Activated naive CD8-positive, alpha-beta T cell treated with anti-CD3 and anti-CD28 coated beads, Interleukin-2, amount 50 U/mL, for 24 hours (primary cell): Measurements from ENCODE around the gene SORT1.

Experiments used
- ATAC-seq: fragments of 150-1000 bp; cut with Tn5 transposase; one replicate; pipeline ENCODE4 v1.10.0; 2021
- DNase-seq: peaks from one replicate; pipeline ENCODE4 v3.0.0; 2021
- H3K27ac Mint-ChIP-seq: one replicate; pipeline ENCODE4 v1.8.0; 2021; ENCODE audit warnings: mild to moderate bottlenecking, mixed read lengths
- H3K27me3 Mint-ChIP-seq: one replicate; pipeline ENCODE4 v1.8.0; 2021; ENCODE audit warnings: mixed read lengths
- H3K36me3 Mint-ChIP-seq: one replicate; pipeline ENCODE4 v1.8.0; 2021; ENCODE audit warnings: low read depth, mixed read lengths
- H3K4me1 Mint-ChIP-seq: one replicate; pipeline ENCODE4 v1.8.0; 2021; ENCODE audit warnings: mixed read lengths
- H3K4me3 Mint-ChIP-seq: one replicate; pipeline ENCODE4 v1.8.0; 2021; ENCODE audit warnings: mild to moderate bottlenecking, moderate library complexity, mixed read lengths
- H3K9me3 Mint-ChIP-seq: one replicate; pipeline ENCODE4 v1.8.0; 2021; ENCODE audit warnings: mixed read lengths

The SORT1 gene

DNA sequence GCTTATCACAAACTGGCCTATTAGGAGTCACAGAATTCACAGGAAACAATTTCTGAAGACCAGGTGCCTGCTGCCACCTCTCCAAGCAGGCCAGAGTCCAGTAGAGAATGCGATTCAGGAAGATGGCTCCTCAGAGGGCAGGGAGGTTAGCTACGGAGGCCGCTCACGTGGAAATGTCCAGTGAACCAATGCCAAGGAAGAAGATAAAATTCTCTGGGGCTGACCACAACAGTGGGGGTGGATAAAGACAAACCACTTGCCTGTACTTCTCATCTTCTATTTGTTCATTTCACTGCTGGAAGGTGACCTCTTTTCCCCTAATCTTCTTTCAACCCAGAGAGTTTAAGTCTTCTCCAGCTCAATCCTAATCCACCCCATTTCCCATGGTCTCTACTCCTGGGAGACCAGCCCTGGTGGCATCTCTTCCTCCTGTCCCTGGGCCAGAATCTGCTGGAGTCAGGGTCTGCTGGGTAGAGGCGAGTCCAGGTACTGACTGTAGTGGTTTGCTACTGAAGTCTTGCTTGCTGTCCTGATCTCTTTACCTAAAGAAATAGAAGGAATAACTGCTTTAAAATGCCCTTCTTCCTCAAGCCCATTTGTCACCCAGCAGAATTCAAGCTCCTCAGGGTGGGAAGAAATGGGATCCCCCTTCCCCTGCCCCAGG is 118.0 kb downstream of the SORT1 start:
- H3K4me3 Mint-ChIP-seq = no peak overlapping the region
- DNase-seq (no peak), ATAC-seq (no peak)
- peaks cover 14% of the 10 kb centered on the region for H3K4me1 Mint-ChIP-seq
- peaks cover 2% of the 10 kb centered on the region for H3K27me3 Mint-ChIP-seq
- H3K27ac Mint-ChIP-seq = no peak overlapping the region
- H3K9me3 Mint-ChIP-seq = no peaks in the 10 kb centered on the region
- no peaks in the 10 kb centered on the region for H3K36me3 Mint-ChIP-seq

DNA sequence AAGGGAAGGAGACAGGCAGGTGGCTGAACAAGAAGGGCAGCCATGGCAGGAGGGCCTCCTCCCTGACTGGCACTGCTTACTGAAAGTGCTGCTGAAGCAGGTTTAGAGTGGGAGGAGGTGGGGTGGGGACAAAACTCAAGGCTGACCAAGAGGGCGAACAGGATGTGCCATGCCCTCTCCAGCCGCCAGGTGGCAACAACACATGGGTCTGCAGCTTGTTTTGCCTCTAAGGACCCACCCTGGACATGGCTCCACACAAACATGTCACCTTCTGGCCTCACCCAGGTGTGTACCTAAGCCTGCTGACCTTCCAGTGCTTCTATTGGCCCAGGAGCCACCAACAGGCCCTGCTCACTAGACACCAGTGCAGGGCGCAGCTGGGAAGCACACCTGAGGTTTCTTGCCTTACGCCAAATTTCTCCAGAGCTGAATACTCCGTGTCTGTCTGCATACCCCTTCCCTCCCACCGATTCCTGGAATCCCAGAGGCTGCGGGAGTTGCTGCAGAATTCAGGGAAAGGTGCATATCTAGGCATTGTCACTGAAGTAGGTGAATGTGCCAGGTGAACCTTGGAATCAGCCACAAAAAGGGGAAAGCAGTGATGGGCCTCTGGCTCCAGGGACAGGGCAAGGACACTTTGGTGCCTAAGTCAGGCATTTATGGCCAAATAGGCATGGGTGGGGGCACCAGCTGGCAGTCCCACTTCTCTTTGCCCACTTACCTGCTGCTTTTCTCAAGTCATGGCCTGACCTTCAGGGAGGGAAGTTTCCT is 120.1 kb downstream of the SORT1 start:
- H3K9me3 Mint-ChIP-seq = no peaks in the 10 kb centered on the region
- no peaks in the 10 kb centered on the region for H3K27me3 Mint-ChIP-seq
- peaks cover 6% of the 10 kb centered on the region for H3K4me1 Mint-ChIP-seq
- ATAC-seq (peak; percentile 67), DNase-seq (peak; percentile 79)
- H3K36me3 Mint-ChIP-seq = no peaks in the 10 kb centered on the region
- H3K27ac Mint-ChIP-seq = no peak overlapping the region
- no peak overlapping the region for H3K4me3 Mint-ChIP-seq

- no peak for ATAC-seq
These were observed 121.9 kb downstream of the SORT1 start for GRCh38 chr1:109275706-109276345.

DNA sequence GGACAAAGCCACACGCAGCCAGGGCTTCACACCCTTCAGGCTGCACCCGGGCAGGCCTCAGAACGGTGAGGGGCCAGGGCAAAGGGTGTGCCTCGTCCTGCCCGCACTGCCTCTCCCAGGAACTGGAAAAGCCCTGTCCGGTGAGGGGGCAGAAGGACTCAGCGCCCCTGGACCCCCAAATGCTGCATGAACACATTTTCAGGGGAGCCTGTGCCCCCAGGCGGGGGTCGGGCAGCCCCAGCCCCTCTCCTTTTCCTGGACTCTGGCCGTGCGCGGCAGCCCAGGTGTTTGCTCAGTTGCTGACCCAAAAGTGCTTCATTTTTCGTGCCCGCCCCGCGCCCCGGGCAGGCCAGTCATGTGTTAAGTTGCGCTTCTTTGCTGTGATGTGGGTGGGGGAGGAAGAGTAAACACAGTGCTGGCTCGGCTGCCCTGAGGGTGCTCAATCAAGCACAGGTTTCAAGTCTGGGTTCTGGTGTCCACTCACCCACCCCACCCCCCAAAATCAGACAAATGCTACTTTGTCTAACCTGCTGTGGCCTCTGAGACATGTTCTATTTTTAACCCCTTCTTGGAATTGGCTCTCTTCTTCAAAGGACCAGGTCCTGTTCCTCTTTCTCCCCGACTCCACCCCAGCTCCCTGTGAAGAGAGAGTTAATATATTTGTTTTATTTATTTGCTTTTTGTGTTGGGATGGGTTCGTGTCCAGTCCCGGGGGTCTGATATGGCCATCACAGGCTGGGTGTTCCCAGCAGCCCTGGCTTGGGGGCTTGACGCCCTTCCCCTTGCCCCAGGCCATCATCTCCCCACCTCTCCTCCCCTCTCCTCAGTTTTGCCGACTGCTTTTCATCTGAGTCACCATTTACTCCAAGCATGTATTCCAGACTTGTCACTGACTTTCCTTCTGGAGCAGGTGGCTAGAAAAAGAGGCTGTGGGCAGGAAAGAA is 122.9 kb downstream of the SORT1 start:
- Mint-ChIP-seq H3K4me3 (no peak overlapping the region), H3K27me3 (no peaks in the 10 kb centered on the region), H3K4me1 (peaks cover 4% of the 10 kb centered on the region), H3K27ac (no peak overlapping the region), H3K36me3 (no peaks in the 10 kb centered on the region), H3K9me3 (no peaks in the 10 kb centered on the region)
- no peak for DNase-seq
- ATAC-seq = no peak

More at GRCh38 chr1:109275706-109276345, 121.9 kb downstream of the SORT1 start:
- Mint-ChIP-seq H3K27me3 (no peaks in the 10 kb centered on the region), H3K27ac (no peak overlapping the region), H3K9me3 (no peaks in the 10 kb centered on the region), H3K4me1 (peaks cover 4% of the 10 kb centered on the region), H3K4me3 (no peak overlapping the region), H3K36me3 (no peaks in the 10 kb centered on the region)
- DNase-seq = no peak

DNA sequence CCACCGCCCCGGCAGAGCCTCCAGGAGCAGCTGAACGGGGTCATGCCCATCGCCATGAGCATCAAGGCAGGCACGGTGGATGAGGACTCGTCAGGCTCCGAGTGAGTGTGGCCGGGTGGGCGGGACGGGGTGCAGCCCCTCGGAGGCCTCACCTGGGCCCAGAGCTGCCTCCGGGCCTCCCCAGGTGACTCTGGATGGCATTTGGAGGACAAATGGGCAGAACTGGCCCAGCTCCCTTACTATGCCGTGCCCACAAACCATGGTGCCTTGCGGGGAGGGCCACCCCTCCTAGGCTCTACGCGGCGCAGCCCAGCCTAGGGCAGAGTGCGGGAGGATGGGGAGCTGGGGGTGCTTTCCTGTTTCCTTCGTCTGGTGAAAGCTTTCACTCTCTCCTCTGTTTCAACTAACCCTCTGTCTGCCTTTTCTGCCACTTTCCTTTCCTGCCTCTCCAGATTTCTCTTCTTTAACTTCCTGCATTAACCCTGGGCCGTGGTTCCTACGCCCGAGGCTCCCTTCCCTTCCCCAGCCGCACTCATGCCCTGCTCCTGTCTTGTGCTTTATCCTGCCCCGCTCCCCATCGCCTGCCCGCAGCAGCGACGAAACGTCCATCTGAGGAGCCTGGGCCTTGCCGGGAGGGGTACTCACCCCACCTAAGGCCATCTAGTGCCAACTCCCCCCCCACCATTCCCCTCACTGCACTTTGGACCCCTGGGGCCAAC is 124.0 kb downstream of the SORT1 start:
- H3K4me3 Mint-ChIP-seq = no peak overlapping the region
- peaks cover 4% of the 10 kb centered on the region for H3K4me1 Mint-ChIP-seq
- no peak for ATAC-seq
- H3K27ac Mint-ChIP-seq = no peak overlapping the region
- no peak for DNase-seq
- H3K27me3 Mint-ChIP-seq = no peaks in the 10 kb centered on the region
- no peaks in the 10 kb centered on the region for H3K9me3 Mint-ChIP-seq
- H3K36me3 Mint-ChIP-seq = no peaks in the 10 kb centered on the region

- ATAC-seq (no peak), DNase-seq (no peak)
- Mint-ChIP-seq H3K9me3 (no peaks in the 10 kb centered on the region), H3K4me3 (no peak overlapping the region), H3K36me3 (no peaks in the 10 kb centered on the region), H3K27ac (no peak overlapping the region), H3K27me3 (no peaks in the 10 kb centered on the region), H3K4me1 (peaks cover 4% of the 10 kb centered on the region)
These were observed 124.7 kb downstream of the SORT1 start for GRCh38 chr1:109272831-109273547.

DNA sequence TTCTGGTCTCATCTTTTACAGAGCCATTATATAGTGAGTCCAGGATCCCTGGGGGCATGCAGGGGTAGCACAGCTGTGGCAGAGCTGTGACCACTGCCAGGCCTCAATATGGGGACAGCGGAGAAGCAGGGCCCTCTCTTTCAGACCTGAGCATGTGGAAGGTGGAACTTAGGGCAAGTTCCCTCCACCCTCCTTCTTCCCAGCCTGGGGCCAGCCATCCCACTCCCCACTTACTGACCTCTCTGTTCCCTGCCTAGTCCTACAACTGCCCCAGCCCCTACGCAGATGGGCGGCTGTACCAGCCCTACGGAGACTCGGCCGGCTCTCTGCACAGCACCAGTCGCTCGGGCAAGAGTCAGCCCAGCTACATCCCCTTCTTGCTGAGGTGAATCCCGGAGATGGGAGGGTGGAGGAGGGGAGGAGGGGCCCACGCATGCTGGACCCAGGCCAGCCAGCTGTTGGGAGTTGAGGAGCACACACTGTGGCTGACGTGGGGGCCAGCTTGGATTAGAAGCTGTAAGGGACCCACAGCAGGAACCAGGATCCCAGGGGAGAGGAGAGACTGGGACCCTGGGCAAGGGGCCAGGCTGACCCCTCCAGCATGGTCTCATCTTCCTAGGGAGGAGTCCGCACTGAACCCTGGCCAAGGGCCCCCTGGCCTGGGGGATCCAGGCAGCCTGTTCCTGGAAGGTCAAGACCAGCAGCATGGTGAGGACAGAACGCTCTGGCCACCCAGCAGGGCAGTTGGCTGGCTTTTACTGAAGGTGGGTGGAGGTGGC is 125.5 kb downstream of the SORT1 start:
- Mint-ChIP-seq H3K4me1 (peaks cover 2% of the 10 kb centered on the region), H3K36me3 (no peaks in the 10 kb centered on the region), H3K27ac (no peak overlapping the region), H3K27me3 (no peaks in the 10 kb centered on the region), H3K4me3 (no peak overlapping the region), H3K9me3 (no peaks in the 10 kb centered on the region)
- DNase-seq (no peak), ATAC-seq (no peak)

DNA sequence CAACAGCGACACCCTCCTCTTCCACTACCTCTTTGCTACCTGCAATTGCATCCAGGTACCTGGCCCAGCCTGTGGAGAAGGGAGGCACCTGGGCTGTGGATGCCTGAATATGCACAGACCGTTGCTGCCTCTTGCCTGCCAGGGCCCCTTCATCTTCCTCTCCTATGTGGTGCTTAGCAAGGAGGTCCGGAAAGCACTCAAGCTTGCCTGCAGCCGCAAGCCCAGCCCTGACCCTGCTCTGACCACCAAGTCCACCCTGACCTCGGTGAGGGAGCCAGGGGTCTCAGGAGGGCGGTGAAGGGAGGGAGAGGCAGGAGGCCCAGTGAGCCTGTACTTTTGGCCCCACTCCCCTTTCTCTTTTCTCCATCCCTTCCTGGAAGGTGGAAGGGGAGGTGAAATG is 126.3 kb downstream of the SORT1 start:
- ATAC-seq (no peak), DNase-seq (no peak)
- no peaks in the 10 kb centered on the region for H3K4me1 Mint-ChIP-seq
- H3K27me3 Mint-ChIP-seq = no peaks in the 10 kb centered on the region
- H3K27ac Mint-ChIP-seq = no peak overlapping the region
- no peaks in the 10 kb centered on the region for H3K9me3 Mint-ChIP-seq
- H3K36me3 Mint-ChIP-seq = no peaks in the 10 kb centered on the region
- H3K4me3 Mint-ChIP-seq = no peak overlapping the region

DNA sequence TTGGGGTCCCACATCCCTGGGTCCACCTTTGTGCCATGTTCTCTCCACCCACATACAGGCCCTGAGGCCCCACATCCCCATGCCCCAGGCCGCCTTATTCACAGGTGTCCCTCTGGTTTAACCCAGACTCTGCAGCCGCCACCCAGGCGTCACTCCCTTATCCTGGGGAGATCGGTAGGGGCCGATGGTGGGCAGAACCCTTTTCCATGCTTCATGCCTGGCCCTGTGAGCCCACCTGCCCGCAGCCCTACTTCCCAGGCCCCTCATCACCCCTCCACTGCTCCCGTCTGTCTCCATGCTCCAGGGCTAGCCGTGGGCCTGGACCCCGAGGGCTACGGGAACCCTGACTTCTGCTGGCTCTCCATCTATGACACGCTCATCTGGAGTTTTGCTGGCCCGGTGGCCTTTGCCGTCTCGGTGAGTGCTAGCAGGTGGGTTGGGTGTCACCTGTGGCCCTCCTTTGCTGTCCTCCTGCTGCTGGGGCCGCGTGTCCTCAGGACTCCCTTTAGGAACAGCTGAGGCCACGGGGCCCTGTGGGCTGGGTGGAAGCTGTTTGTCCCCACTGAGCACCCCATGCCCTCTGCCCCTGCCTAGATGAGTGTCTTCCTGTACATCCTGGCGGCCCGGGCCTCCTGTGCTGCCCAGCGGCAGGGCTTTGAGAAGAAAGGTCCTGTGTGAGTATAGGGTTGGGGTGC is 126.9 kb downstream of the SORT1 start:
- H3K4me3 Mint-ChIP-seq = no peak overlapping the region
- H3K36me3 Mint-ChIP-seq = no peaks in the 10 kb centered on the region
- no peaks in the 10 kb centered on the region for H3K27me3 Mint-ChIP-seq
- ATAC-seq = no peak
- no peak overlapping the region for H3K27ac Mint-ChIP-seq
- no peak for DNase-seq
- no peaks in the 10 kb centered on the region for H3K9me3 Mint-ChIP-seq
- H3K4me1 Mint-ChIP-seq = no peaks in the 10 kb centered on the region

DNA sequence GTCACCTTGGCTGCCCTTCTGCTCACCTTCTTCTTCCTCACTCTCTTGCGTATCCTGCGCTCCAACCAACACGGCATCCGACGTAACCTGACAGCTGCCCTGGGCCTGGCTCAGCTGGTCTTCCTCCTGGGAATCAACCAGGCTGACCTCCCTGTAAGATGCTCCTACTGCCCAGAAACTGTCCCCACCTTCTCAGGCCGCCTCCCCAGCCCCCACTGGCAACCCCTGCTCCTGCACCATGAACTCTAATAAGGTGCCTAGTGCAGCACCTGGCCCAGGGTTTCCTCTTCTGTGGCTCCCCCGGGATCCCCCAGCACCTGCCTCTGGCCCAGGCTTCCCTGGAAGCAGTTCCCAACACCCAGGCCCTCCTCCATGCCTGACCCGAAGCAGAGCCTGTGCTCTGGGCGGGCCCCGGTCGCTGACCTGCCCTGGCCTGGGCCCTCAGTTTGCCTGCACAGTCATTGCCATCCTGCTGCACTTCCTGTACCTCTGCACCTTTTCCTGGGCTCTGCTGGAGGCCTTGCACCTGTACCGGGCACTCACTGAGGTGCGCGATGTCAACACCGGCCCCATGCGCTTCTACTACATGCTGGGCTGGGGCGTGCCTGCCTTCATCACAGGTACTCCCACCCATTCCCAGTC is 127.6 kb downstream of the SORT1 start:
- H3K27me3 Mint-ChIP-seq = no peaks in the 10 kb centered on the region
- H3K9me3 Mint-ChIP-seq = no peaks in the 10 kb centered on the region
- ATAC-seq (no peak), DNase-seq (no peak)
- H3K4me3 Mint-ChIP-seq = no peak overlapping the region
- no peak overlapping the region for H3K27ac Mint-ChIP-seq
- no peaks in the 10 kb centered on the region for H3K4me1 Mint-ChIP-seq
- H3K36me3 Mint-ChIP-seq = no peaks in the 10 kb centered on the region

GRCh38 chr1:109269212-109269980 is 128.3 kb downstream of the SORT1 start:
- ATAC-seq = no peak
- Mint-ChIP-seq H3K4me3 (no peak overlapping the region), H3K27ac (no peak overlapping the region)

More at GRCh38 chr1:109269212-109269980, 128.3 kb downstream of the SORT1 start:
- Mint-ChIP-seq H3K4me1 (no peaks in the 10 kb centered on the region), H3K9me3 (no peaks in the 10 kb centered on the region), H3K36me3 (no peaks in the 10 kb centered on the region), H3K27me3 (no peaks in the 10 kb centered on the region)
- DNase-seq = no peak
